HS-5 (cell line): ENCODE data around the gene ADGRG1.
"Not testable (repeated sequence)": the region's sequence is repeated elsewhere in the genome, so short reads cannot be mapped to it uniquely, and the experiment has no call there.

ENCODE experiments used
- DNase-seq: peaks from one replicate; pipeline ENCODE4 v3.0.0-alpha.2; 2012; ENCODE audit warnings: low read depth

ADGRG1 gene

GRCh38 chr16:57666353-57667047 is 38.1 kb downstream of the ADGRG1 start:
- no peak for DNase-seq

GRCh38 chr16:57667048-57667525 is 38.7 kb downstream of the ADGRG1 start:
- DNase-seq = no peak

- no peak for DNase-seq
Observed at GRCh38 chr16:57667526-57668262, 39.3 kb downstream of the ADGRG1 start.

GRCh38 chr16:57668263-57668571 is 39.8 kb downstream of the ADGRG1 start, which contains the start of gene ADGRG3:
ADGRG3 (plus strand) TSS chr16:57668306; CDS start chr16:57668348, 42 bp downstream.
- DNase-seq = no peak

GRCh38 chr16:57668630-57669475 is 40.4 kb downstream of the ADGRG1 start:
- no peak for DNase-seq

GRCh38 chr16:57669476-57670162 is 41.2 kb downstream of the ADGRG1 start:
- no peak for DNase-seq

GRCh38 chr16:57670196-57670595 is 41.8 kb downstream of the ADGRG1 start:
- DNase-seq = no peak

- not testable (repeated sequence) for DNase-seq
Observed at GRCh38 chr16:57671451-57671850, 43.0 kb downstream of the ADGRG1 start.

GRCh38 chr16:57672416-57672815 is 44.0 kb downstream of the ADGRG1 start:
- no peak for DNase-seq

GRCh38 chr16:57672824-57673223 is 44.4 kb downstream of the ADGRG1 start:
- DNase-seq = no peak

- DNase-seq = no peak
Observed at GRCh38 chr16:57675741-57676551, 47.5 kb downstream of the ADGRG1 start.

- DNase-seq = no peak
Observed at GRCh38 chr16:57676553-57677085, 48.2 kb downstream of the ADGRG1 start.

GRCh38 chr16:57677622-57678369 is 49.4 kb downstream of the ADGRG1 start:
- DNase-seq = no peak

- DNase-seq = no peak
Observed at GRCh38 chr16:57679016-57679415, 50.6 kb downstream of the ADGRG1 start.

GRCh38 chr16:57679767-57680482 is 51.5 kb downstream of the ADGRG1 start:
- DNase-seq = no peak

- DNase-seq = no peak
Observed at GRCh38 chr16:57680842-57681375, 52.5 kb downstream of the ADGRG1 start.

GRCh38 chr16:57681950-57682728 is 53.7 kb downstream of the ADGRG1 start:
- DNase-seq = no peak
